CD4-positive, alpha-beta T cell treated with Interleukin-17A for 4 hours (primary cell): ENCODE measurements around the gene AGBL3.
"Not testable (repeated sequence)": the region's sequence is repeated elsewhere in the genome, so short reads cannot be mapped to it uniquely, and the experiment has no call there.

Source experiments
- DNase-seq: peaks from one replicate; pipeline ENCODE4 v3.0.0-alpha.2; 2020; ENCODE audit warnings: mixed read lengths

The AGBL3 gene

DNA sequence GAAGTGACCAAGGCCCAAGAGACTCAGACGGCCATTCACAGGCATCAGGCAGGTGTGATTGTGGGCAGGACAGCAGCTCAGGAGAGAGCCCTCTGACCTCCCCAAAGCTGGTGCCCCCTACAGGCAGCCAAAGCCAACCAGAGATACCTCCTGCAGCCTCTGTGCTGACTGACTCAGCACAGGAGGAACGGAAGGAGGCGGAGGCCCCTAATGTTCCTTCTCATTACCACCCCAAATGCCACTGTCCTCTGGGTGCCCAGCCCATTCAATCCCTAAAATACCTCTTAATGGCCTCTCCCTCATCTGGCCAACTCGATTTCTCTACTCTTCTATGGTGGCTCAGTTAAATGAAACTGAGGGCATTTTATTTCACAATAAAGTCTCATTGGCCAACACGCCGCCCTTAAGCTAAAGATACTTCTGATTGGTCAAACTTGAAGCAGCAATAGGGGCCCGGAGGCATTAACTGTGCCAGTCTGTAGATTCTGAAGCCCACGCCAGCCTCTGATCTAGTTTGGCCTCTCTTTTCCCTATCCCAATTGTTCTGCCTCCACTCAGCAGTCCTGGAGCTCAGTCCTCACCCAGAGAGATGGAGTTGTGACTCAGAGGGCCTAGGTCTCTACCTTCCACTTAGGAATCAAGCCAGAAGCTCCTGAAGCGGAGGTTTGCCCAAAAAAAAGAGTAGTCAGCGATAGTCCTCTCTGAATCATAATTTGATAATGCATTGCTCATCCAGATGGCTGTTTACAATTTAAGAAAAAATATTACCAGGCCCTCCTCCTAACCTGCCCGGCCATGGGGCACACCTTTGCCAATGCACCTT is 183.0 kb downstream of the AGBL3 start:
- peak; percentile 74 for DNase-seq

- DNase-seq: no peak
These were observed 183.6 kb downstream of the AGBL3 start for GRCh38 chr7:135169964-135170273.

DNA sequence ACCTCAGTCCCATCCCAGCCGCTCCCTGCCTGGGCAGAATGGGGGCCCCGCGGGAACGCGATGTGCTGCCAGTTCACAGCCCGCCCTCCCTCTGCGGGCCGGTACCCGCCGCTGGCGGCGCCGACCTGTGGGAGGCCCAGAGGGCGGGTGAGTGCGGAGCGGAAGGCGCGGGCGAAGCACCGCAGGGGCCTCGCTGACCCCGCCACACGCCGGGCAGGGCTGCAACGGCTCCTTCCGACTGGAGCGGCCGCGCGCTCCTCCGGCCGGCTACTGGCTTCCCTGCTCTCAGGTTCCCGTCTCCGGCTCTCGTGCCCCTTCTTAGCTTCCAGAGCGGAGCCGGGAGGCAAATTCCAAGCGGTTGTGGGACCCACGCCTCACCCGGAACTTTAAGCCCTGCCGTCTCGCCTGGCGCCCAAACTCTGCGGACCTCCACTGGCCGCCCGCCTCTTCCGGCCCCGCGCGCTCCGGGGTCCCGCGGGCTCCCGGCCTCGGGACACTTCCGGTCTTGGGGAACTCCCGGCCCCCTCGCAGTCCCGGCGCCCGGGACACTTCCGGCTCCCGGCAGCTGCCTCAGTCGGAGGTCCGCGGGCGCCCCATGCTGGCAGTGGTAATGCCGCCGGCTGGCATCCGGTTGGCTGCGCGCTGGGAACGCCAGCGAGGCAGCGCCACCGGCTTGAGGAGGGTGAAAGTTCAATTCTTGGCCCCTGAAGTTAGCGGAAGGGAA is 184.1 kb downstream of the AGBL3 start, which contains the start of gene CYREN:
CYREN (minus strand) TSS at position 434 of the 724 bp plus-strand sequence. CDS start 1,785 bp downstream, outside the sequence.
- peak; percentile 92 for DNase-seq

DNA sequence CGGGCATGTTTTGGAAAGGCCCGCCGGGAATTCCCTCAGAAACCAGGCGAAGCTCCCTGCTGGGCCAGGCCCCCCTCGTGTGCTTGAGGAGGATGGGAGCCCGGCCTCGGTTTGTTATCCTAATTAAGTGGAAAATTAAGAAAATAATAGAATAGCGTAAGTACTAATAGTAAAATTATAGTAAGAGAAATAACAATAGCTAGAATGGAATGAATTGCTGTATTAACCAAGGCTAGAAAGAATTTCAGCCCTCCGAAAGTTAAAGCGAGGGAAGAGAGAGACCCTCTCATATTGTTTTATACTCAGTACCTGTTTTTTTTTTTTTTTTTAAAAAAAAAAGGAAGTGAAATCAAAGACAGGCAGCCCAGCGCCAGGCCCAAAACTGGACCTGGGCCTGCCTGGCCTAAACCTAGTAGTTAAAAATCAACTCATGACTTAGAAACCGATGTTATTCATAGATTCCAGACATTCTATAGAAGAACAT is 184.7 kb downstream of the AGBL3 start:
- not testable (repeated sequence) for DNase-seq

DNA sequence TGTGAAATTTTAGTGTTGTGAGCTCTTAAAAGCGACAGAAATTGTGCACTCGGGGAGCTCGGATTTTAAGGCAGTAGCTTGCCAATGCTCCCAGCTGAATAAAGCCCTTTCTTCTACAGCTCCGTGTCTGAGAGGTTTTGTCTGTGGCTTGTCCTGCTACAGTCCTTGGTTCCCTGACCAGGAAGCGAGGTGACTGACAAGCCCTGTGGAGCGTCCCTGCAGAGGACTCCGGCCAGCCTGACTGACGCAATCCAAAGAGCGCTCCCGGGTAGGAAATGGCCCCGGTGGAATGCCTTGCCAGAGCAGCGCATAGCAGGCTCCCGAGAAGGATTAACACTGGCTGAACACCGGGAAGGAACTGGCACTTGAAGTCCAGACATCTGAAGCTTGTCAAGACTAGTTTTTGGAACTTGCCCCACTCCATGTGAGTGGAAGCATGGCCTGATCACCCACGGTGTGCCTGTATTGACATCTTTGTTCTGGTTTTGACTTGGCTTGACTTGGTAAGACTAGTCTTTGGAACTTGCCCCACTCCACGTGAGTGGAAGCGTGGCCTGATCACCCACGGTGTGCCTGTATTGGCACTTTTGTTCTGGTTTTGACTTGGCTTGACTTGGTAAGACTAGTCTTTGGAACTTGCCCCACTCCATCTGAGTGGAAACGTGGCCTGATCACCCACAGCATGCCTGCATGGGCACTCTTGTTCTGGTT is 185.4 kb downstream of the AGBL3 start:
- not testable (repeated sequence) for DNase-seq

DNA sequence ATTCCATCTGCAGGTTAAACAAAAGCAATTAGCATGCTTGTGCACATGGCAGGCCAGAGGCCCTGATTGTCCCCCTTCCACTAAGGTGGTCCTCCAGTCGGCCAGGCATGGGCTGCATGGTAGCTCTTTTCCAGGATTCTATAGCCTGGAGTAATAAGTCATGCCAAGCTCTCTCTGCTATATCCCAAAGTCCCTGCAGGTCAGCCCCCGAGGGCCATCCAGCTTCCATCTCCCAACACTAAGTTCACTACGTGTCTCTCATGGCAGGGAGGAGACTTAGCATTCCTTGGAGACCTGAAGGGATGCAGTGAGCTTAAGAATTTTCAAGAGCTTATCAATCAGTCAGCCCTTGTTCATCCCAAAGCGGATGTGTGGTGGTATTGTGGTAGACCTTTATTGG is 187.6 kb downstream of the AGBL3 start:
- not testable (repeated sequence) for DNase-seq

GRCh38 chr7:135174941-135175340 is 188.6 kb downstream of the AGBL3 start:
- no peak for DNase-seq

DNA sequence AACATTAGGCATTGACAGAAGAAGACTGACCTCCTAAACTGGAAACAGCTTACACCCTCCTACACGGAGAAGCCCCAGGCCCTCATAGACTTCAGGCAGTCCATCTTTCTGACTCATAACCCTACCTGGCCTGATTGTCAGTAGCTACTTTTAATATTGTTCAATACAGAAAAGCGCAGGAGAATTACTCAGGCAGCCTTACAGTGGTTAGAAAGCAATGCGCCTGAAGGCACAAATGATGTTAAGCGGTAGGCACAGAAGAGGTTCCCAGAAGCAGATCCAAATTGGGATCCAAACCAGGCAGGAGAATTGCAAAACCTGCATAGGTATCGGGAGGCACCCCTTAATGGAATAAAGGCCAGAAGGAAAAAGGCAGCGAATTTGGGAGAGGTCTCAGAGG is 189.6 kb downstream of the AGBL3 start:
- no peak for DNase-seq

DNA sequence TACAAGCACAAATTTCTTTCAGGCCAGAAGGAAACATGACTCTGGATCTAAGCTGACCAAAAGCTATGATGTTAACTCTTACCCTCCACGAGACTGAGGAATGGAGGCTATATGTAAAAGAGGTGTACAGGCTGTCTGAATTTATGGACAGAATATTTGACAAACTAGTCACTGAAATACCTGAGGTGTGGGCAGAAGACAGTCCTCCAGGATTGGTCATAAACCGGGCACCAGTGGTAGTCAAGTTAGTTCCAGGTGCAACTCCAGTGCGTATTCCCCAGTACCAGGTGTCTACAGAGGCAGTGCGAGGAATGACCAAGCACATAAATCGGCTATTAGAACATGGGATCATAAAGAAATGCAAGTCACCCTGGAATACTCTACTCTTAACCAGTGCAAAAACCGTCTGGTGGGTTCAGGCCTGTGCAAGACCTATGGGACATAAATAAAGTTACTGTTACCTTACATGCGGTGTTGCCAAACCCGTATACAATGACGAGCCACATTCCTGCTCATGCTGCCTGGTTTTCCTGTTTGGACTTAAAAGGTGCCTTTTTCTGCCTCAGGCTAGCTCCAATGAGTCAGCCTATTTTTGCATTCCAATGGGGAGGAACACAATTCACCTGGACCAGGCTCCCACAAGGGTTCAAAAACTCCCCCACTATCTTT is 190.9 kb downstream of the AGBL3 start:
- no peak for DNase-seq

DNA sequence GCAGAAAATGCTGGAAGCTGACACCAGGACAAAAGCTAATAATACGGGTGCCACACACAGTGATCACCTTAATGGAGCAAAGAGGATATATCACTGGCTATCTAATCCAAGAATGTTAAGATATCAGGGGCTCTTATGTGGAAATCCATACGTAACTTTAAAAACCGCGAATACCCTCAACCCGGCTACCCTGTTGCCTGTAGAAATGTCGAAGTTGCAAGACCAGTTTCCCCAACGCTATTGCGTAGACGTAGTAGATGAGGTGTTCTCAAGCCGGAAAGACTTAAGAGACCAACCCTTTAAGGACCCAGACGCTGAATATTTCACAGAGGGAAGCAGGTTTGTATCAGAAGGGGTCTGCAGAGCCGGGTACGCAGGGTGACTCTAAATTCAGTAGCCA is 192.1 kb downstream of the AGBL3 start:
- no peak for DNase-seq

- DNase-seq: no peak
These were observed 193.1 kb downstream of the AGBL3 start for GRCh38 chr7:135179321-135179925.

DNA sequence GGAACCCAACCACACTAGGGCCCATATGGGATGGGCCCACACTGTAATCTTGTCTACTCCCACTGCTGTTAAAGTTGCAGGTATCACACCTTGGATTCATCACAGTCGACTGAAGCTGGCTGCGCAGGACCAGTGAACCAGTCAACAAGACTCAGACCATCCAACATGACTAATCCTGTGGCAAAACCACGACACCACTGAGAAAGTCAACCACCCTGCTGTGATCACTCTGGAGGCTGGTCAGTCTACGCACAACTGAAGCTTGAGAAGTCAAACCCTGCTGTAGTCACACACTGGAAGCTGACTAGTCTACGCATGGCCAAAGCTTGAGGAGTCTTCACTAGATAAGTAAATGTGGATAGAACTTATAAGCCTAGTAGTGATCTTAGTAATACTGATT is 193.8 kb downstream of the AGBL3 start:
- DNase-seq: no peak

DNA sequence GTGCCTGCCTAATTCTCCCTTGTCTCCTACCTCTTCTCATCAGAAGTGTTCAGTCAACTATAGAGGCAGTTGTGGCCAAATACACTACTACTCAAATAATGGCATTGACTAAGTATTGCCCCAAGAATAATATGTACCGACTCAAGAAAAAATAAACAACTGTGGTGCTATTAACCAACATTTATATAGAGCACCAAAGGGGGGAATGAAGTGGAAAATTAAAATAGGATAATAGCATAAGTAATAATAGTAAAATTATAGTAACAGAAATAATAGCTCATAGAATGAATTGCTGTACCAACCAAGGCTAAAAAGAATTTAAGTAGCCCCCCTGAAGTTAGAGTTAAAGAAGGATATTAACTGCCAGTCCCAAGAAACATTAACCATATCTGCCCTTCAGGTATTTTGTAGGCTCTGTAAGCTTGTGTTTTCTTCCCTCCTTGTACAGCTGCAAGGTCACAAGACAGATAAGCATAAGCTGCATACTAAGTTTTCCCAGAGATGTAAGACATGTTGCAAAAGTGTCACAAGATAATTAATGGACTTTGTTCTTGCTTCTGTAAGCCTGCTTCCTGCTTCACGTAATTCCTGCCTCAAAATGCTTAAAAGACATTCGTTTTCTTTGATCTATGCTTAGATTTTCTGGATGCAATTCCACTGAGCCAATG is 195.1 kb downstream of the AGBL3 start:
- no peak for DNase-seq

DNA sequence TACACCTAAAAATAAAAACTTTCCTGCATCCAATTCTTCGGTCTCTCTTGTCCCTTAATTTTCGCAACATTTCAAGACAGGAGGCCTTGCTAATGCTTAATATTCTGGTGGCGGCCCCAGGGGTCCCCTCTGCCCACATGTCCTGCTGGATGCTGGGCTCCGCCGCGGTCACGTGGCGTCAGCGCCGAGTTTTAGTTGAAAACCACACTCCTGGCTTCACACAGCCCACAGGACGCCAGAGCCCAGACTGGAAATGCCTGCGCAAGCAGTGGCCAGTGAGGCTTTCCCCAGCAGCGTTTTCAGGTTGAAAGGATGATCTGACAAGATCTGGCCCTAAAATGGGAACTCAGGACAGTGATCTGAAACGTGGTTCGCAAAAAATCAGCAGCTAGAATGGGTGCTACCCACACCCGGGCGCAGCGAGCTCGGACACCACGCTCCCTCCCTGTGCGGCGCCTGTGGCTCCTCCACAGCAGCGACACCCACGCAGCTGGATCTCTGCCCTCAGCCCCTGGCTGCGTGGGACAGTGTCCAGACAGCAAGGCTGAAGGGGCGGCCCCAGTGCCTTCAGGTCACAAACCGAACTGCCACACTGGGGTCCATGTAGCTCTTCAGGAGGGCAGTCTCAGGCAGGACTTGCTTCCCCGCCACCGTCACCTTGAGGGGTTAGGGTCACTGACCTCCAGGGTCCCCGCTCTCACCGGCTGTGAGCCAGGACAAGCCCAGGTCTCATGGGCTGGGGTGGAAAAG is 195.8 kb downstream of the AGBL3 start:
- DNase-seq: no peak

DNA sequence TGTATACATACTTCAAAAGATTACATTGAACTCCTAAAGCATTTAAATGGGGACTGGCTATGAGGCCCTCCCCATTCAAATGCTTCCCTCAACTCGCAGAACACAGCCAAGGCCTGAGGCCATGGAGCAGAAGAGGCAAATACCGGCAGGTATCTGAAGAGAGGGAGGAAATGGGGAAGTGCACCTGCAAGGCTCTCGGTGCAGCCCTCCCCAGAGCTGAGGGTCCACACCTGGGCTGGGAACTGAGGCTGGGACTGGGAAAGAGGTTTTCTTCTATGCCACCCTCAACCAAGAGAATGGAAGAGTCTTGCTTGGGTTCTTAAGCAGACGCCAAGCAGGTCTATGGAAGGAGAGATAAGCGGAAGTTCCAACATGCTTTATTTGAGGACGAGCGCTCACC is 197.2 kb downstream of the AGBL3 start:
- DNase-seq: no peak

GRCh38 chr7:135184254-135184841 is 198.0 kb downstream of the AGBL3 start:
- DNase-seq: no peak
